SU-DHL-6 (cell line): ENCODE measurements around the gene GRIN3B.

Source experiments
- H2AFZ ChIP-seq: fragments of 200-600 bp; sonication (generic); 2 replicates; pipeline ENCODE4 v1.6.1; 2014; ENCODE audit warnings: low read depth, mild to moderate bottlenecking, moderate library complexity, mixed read lengths, antibody characterized with exemption, low read length; ENCODE audit not compliant: severe bottlenecking
- H3F3A ChIP-seq: fragments of 200-600 bp; shearing (Covaris generic); 2 replicates; pipeline ENCODE4 v1.6.0; 2016; ENCODE audit warnings: antibody characterized with exemption, mild to moderate bottlenecking; ENCODE audit not compliant: insufficient read depth
- H3K27ac ChIP-seq: fragments of 200-600 bp; sonication (generic); 2 replicates; pipeline ENCODE4 v1.5.1; 2016; ENCODE audit warnings: low read depth, mild to moderate bottlenecking, low read length, moderate library complexity, mixed read lengths
- H3K27me3 ChIP-seq: fragments of 200-600 bp; sonication (generic), shearing (Covaris generic); 2 replicates; pipeline ENCODE4 v1.6.0; 2014; ENCODE audit warnings: mild to moderate bottlenecking, low read length
- H3K36me3 ChIP-seq: fragments of 200-600 bp; sonication (generic); 2 replicates; pipeline ENCODE4 v1.6.1; 2014; ENCODE audit warnings: mild to moderate bottlenecking, low read length, mixed read lengths
- H3K4me2 ChIP-seq: fragments of 300-600, 200-600 bp; shearing (Covaris generic), sonication (generic); 2 replicates; pipeline ENCODE4 v1.6.0; 2014; ENCODE audit warnings: low read length, low read depth, mild to moderate bottlenecking; ENCODE audit not compliant: poor library complexity, severe bottlenecking
- H3K4me3 ChIP-seq: fragments of 200-600 bp; sonication (generic); 2 replicates; pipeline ENCODE4 v1.5.1; 2014; ENCODE audit warnings: antibody characterized with exemption, low read length, mild to moderate bottlenecking, mixed read lengths; ENCODE audit not compliant: insufficient read depth, poor library complexity, severe bottlenecking
- H3K79me2 ChIP-seq: fragments of 200-600 bp; sonication (generic); 2 replicates; pipeline ENCODE4 v1.6.1; 2014; ENCODE audit warnings: mild to moderate bottlenecking, low read length, moderate library complexity; ENCODE audit not compliant: insufficient read depth
- H3K9ac ChIP-seq: fragments of 200-600 bp; sonication (generic); 2 replicates; pipeline ENCODE4 v1.7.0; 2014; ENCODE audit warnings: mild to moderate bottlenecking, low read length
- H3K9me2 ChIP-seq: fragments of 200-600 bp; sonication (generic); replicated peaks from 2 replicates; pipeline ENCODE4 v1.6.1; 2014; ENCODE audit warnings: low read length; ENCODE audit not compliant: insufficient read depth
- H3K9me3 ChIP-seq: fragments of 200-600 bp; sonication (generic); 2 replicates; pipeline ENCODE4 v1.6.1; 2014; ENCODE audit warnings: low read length, mixed read lengths; ENCODE audit not compliant: insufficient read depth
- H4K20me1 ChIP-seq: fragments of 200-600 bp; sonication (generic); 2 replicates; pipeline ENCODE4 v1.6.1; 2014; ENCODE audit warnings: low read depth, mild to moderate bottlenecking, antibody characterized with exemption, low read length, moderate library complexity, mixed read lengths
- CTCF ChIP-seq: fragments of 200-600 bp; sonication (generic); IDR thresholded peaks from one replicate; pipeline ENCODE4 v1.5.1; 2017; ENCODE audit warnings: antibody characterized with exemption, mild to moderate bottlenecking, low read length, moderate library complexity; ENCODE audit not compliant: insufficient read depth, poor library complexity, severe bottlenecking
- EZH2phosphoT487 ChIP-seq: fragments of 200-600 bp; sonication (generic), shearing (Covaris generic); conservative IDR thresholded peaks from 2 replicates; pipeline ENCODE4 v1.6.1; 2018; ENCODE audit warnings: mild to moderate bottlenecking, antibody characterized with exemption, low read length, moderate library complexity, mixed read lengths

GRIN3B gene

GRCh38 chr19:1038978-1039645 lies 38.9 kb downstream of the GRIN3B start:
- Histone ChIP-seq H3K4me3 (peak overlapping the region; percentile 20), H3K4me2 (peak overlapping the region; percentile 54), H2AFZ (no peak overlapping the region)

GRCh38 chr19:1039646-1040475 lies 39.6 kb downstream of the GRIN3B start, which contains the start of gene ABCA7:
Gene ABCA7 (plus strand): TSS chr19:1040107. CDS start chr19:1041362, 1,255 bp downstream.
- peaks cover 13% of the 10 kb centered on the region for H3K79me2 ChIP-seq
- H3K27ac ChIP-seq = peak within 1 kb of the TSS; percentile 95

More at GRCh38 chr19:1038978-1039645, 38.9 kb downstream of the GRIN3B start:
- peaks cover 36% of the 10 kb centered on the region for H3F3A ChIP-seq
- no peaks in the 10 kb centered on the region for H3K9me3 ChIP-seq
- H3K9ac ChIP-seq = peak overlapping the region; percentile 82
- no peaks in the 10 kb centered on the region for H4K20me1 ChIP-seq
- H3K9me2 ChIP-seq = no peaks in the 10 kb centered on the region
- peaks cover 13% of the 10 kb centered on the region for H3K79me2 ChIP-seq
- TF ChIP-seq CTCF (no peak), EZH2phosphoT487 (no peak)
- no peaks in the 10 kb centered on the region for H3K27me3 ChIP-seq
- peak overlapping the region; percentile 95 for H3K27ac ChIP-seq
- peaks cover 6% of the 10 kb centered on the region for H3K36me3 ChIP-seq

GRCh38 chr19:1040476-1041271 lies 40.5 kb downstream of the GRIN3B start:
- Histone ChIP-seq H2AFZ (peak overlapping the region; percentile 25), H3K4me2 (peak overlapping the region; percentile 83), H3F3A (peaks cover 36% of the 10 kb centered on the region), H3K4me3 (peak overlapping the region; percentile 93), H3K9me3 (no peaks in the 10 kb centered on the region), H4K20me1 (no peaks in the 10 kb centered on the region), H3K36me3 (peaks cover 10% of the 10 kb centered on the region), H3K27ac (peak overlapping the region; percentile 80), H3K27me3 (no peaks in the 10 kb centered on the region), H3K9ac (peak overlapping the region; percentile 82), H3K79me2 (peaks cover 13% of the 10 kb centered on the region), H3K9me2 (no peaks in the 10 kb centered on the region)
- TF ChIP-seq CTCF (no peak), EZH2phosphoT487 (no peak)

More at GRCh38 chr19:1039646-1040475, 39.6 kb downstream of the GRIN3B start, which contains the start of gene ABCA7:
- Histone ChIP-seq H3K36me3 (peaks cover 7% of the 10 kb centered on the region), H3K9me3 (no peaks in the 10 kb centered on the region), H3F3A (peaks cover 36% of the 10 kb centered on the region), H3K4me2 (peak within 1 kb of the TSS; percentile 83), H3K27me3 (no peaks in the 10 kb centered on the region), H3K4me3 (peak within 1 kb of the TSS; percentile 93), H2AFZ (peak within 1 kb of the TSS; percentile 25), H3K9me2 (no peaks in the 10 kb centered on the region), H4K20me1 (no peaks in the 10 kb centered on the region), H3K9ac (peak within 1 kb of the TSS; percentile 82)
- TF ChIP-seq EZH2phosphoT487 = no peak
- no peak for TF ChIP-seq CTCF
